Mesothelial cell of epicardium (in vitro differentiated cells): Measurements from ENCODE around the gene TBC1D2B. TPM values are rescaled to one million over a fixed set of nuclear protein-coding genes. Genes with fewer than 3 reads are reported as not detected.

Experiments
- DNase-seq, 2 experiments: peaks; one replicate each; pipeline ENCODE4 v3.0.0; 2021; ENCODE audit warnings: low spot score in 2 of 2; ENCODE audit not compliant: unreplicated experiment in 2 of 2
- H3K27ac Mint-ChIP-seq: 2 replicates; pipeline ENCODE4 v1.8.0; 2021; ENCODE audit warnings: mixed read lengths
- H3K27me3 Mint-ChIP-seq: 2 replicates; pipeline ENCODE4 v1.8.0; 2021; ENCODE audit warnings: low read depth, mixed read lengths
- H3K36me3 Mint-ChIP-seq: 2 replicates; pipeline ENCODE4 v1.8.0; 2021; ENCODE audit warnings: mixed read lengths
- H3K4me1 Mint-ChIP-seq: 2 replicates; pipeline ENCODE4 v1.8.0; 2021; ENCODE audit warnings: mixed read lengths
- H3K4me3 Mint-ChIP-seq: 2 replicates; pipeline ENCODE4 v1.8.0; 2021; ENCODE audit warnings: mild to moderate bottlenecking, moderate library complexity, mixed read lengths
- H3K9me3 Mint-ChIP-seq: 2 replicates; pipeline ENCODE4 v1.8.0; 2021; ENCODE audit warnings: mixed read lengths
- CTCF ChIP-seq: fragments of 200-600 bp; sonication (generic); IDR thresholded peaks from one replicate; pipeline ENCODE4 v1.5.0; 2021; ENCODE audit warnings: antibody characterized with exemption; ENCODE audit not compliant: unreplicated experiment
- total RNA-seq: library from RNA; stranded (reverse); gene quantifications from 3 replicates; pipeline ENCODE4 v1.2.1, GENCODE V29; 2021

Gene TBC1D2B
- total RNA-seq, 1 donor from 2014 or later: 39.8 TPM

DNA sequence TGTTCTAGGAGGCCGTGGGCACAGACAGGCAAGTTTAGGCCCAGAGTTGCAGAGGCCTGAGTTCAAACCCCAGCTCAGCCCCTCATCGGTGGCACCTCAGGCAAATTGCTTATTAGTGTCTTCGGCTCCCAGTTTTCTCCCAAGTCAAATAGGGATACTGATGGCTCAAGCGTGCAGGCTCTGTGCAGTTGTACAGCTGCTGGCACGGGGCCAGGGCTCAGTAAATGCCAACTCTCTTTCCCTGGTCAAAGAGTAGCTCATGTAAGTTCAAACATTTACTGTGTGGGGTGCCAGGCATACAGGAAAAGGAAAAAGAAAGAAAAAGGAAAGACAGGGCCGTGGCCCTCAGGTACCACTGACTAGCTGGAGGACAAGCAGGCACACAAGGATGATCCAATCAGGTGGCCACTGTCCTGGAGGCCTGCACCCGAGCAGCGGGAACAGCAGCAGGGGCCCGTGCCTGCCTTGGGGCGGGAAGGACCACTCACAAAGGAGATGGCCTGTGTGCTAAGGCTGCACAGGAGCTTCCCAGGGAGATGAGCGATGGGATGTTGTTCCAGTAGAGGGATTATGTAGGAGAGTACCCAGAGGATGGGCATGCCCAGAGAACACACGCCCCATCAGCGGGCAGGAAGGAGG lies 70.8 kb downstream of the TBC1D2B start:
- DNase-seq: no peak
- no peak for TF ChIP-seq CTCF
- no peak overlapping the region for H3K27ac Mint-ChIP-seq
- H3K4me1 Mint-ChIP-seq: peaks cover 5% of the 10 kb centered on the region
- no peaks in the 10 kb centered on the region for H3K27me3 Mint-ChIP-seq
- H3K36me3 Mint-ChIP-seq: peaks cover 14% of the 10 kb centered on the region
- H3K9me3 Mint-ChIP-seq: no peaks in the 10 kb centered on the region
- H3K4me3 Mint-ChIP-seq: no peak overlapping the region

DNA sequence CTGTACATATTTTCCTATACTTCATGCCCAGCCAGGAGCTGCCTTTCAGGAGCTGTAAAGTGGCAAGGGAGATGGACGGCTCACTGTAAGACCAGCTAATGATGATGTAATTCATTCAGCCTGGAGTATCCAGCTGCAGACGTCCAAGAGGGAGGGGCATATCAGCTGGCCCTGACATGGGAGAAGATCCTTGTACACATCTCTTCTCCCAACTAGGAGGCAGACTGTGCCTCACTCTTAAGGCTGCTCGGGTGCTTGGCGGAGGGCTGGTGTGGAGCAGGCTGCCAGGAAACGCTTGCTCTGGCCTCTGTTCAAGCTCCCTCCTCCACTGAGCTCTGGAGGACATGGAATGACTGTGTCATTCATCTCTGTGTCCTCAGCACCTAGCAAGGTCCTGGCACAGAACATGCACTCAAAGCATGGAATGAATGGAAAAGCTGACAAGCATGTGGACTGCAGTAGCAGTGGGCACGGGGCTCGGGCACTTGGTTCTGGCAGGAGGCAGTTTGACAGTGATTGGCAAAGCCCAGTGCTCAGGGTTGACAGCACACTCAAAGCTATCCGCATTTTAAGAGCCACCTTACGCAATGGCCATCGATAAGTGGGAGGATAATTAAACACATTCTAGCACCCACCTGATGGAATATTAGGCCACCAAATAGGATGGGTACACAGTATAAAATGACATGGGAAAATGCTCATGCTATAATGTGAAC lies 72.4 kb downstream of the TBC1D2B start:
- Mint-ChIP-seq H3K4me1 (peaks cover 5% of the 10 kb centered on the region), H3K4me3 (no peak overlapping the region), H3K9me3 (no peaks in the 10 kb centered on the region), H3K27me3 (no peaks in the 10 kb centered on the region), H3K27ac (no peak overlapping the region), H3K36me3 (peaks cover 7% of the 10 kb centered on the region)
- no peak for TF ChIP-seq CTCF
- no peak for DNase-seq

DNA sequence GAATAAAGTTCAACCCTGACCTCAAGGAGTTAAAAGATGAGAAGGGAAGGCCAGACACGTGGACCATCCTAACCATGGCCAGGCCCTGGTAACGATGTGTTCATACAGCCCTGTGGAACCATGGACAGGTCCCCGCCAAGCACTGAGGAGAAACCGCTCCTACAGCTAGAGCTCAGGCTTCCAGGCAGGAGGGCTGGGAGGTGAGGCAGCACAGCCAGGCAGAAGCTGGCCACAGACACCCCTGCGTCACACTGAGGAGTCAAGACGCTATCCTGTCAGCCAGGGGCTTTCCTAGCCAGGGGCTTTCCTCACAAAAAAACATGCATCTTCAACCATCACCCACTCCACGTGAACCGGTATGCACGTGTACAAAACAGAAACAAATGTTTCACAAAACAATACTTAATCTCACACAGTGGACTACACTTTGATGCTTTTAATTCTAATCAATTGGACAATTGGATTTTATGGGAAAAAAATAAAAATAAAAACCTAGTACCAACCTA lies 73.2 kb downstream of the TBC1D2B start:
- H3K27ac Mint-ChIP-seq: peak overlapping the region; percentile 9
- H3K4me3 Mint-ChIP-seq: no peak overlapping the region
- no peak for DNase-seq
- peaks cover 7% of the 10 kb centered on the region for H3K36me3 Mint-ChIP-seq
- TF ChIP-seq CTCF: no peak
- H3K27me3 Mint-ChIP-seq: no peaks in the 10 kb centered on the region
- no peaks in the 10 kb centered on the region for H3K9me3 Mint-ChIP-seq
- H3K4me1 Mint-ChIP-seq: peaks cover 5% of the 10 kb centered on the region

GRCh38 chr15:78003539-78004008 lies 73.9 kb downstream of the TBC1D2B start:
- Mint-ChIP-seq H3K4me1 (peaks cover 5% of the 10 kb centered on the region), H3K36me3 (peaks cover 7% of the 10 kb centered on the region), H3K27me3 (no peaks in the 10 kb centered on the region), H3K27ac (no peak overlapping the region), H3K4me3 (no peak overlapping the region), H3K9me3 (no peaks in the 10 kb centered on the region)
- DNase-seq: no peak
- TF ChIP-seq CTCF: no peak

DNA sequence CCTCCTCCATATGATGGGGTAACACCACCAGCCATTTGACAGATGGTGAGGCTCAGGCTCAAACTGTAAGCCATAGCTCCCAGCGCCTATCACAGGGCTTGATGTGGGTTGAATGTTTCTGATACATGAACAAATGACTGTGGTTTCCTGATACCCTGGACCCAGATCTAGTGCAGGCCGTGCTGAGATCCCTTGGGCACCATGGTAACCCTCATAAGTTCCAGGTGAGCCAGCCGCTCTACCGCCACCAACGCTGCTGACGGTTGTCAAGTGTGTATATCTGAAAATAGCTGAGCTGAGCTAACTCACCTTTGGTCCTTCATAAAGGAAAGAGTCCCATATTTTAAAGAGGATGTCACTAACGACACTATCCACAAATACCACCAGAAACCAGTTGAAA lies 74.5 kb downstream of the TBC1D2B start:
- Mint-ChIP-seq H3K4me3 (no peak overlapping the region), H3K9me3 (no peaks in the 10 kb centered on the region), H3K4me1 (peaks cover 5% of the 10 kb centered on the region), H3K36me3 (peaks cover 7% of the 10 kb centered on the region), H3K27me3 (no peaks in the 10 kb centered on the region), H3K27ac (no peak overlapping the region)
- DNase-seq: no peak
- TF ChIP-seq CTCF: no peak
